HG03442 (cell line): ENCODE data around the gene ATXN7L2.

ENCODE experiments used
- ATAC-seq: cut with Tn5 transposase; IDR thresholded peaks from one replicate; pipeline ENCODE4 v1.9.1; 2021; ENCODE audit warnings: mild to moderate bottlenecking, moderate library complexity; ENCODE audit not compliant: unreplicated experiment

Gene ATXN7L2

GRCh38 chr1:109498161-109498801 is 14.6 kb downstream of the ATXN7L2 start:
- no peak for ATAC-seq

DNA sequence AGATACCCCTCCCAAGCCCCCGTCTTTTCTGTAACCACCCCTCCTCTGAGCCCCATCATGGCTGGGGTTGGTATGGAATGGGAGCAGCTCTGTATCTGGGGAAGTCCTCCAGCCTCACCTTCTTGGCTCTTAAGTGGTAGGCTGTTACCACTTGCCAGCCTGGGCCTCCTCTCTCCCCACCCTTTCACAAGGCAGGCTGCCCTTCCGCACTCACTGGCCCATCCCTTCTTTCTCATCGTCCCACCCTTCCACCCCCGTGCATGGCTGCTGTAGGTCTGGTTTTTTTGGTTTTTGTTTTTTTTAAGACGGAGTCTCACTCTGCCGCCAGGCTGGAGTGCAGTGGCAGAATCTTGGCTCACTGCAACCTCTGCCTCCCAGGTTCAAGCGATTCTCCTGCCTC is 15.4 kb downstream of the ATXN7L2 start:
- no peak for ATAC-seq

DNA sequence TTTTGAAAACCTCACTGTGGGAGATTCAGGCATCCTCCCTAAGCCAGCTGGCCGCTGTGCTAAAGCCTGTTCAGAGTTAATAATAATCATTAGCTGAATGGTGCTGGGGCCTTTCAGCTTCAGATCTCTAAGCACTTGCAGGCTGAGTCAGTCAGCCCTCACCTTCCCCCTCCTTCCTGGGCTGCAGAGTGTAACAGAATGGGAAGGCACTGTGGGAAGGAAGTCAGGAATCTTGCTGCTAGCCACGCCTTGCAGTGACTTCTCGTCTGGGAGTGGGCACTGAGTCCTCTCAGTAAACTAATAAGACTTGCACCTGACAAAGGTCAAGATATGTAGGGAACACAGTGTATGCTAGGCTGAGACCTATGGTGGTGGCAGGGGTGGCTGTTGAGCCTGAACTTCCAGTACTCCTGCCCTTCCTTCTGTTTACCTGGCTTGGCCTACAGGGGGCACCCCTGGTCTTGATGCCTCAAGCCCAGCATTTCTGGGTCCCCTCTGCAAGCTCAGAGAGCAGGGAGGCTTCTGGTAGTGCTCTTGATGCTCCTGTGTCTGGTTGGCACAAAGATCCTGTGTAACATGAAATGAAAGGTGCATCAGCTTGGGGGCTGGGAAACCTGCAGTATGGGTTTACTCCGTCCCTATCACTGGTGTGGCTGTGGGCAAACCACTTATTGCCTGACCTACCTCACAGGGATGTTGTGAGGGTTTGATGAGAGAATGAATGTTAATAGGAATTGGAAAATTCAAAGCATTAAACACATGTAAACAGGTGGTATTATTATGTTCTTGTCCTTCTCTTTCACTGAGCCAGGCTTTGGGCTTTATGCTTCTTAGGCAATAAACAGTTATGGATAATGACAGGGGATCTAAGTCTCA is 16.2 kb downstream of the ATXN7L2 start:
- ATAC-seq: no peak

DNA sequence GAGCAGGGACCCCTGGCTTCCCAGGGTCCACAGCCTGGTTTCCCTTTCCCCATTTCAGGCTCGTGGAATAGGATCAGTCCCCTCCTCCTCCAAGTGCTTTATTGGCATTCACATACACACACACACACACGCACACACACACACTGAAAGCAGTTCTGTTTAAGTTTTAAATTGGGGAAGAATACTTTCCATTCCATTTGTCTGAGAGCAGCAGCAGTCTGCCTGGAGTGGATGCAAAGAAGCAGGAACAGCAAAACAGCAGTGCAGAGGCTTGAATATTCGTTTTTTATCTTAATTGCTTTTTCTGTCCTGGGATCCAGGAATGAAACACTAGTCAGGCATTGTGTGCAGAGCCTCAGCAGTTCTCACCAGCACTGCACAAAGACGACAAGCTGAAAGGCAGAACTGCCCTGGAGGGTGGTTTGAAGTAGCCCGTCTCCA is 17.3 kb downstream of the ATXN7L2 start:
- ATAC-seq: no peak

DNA sequence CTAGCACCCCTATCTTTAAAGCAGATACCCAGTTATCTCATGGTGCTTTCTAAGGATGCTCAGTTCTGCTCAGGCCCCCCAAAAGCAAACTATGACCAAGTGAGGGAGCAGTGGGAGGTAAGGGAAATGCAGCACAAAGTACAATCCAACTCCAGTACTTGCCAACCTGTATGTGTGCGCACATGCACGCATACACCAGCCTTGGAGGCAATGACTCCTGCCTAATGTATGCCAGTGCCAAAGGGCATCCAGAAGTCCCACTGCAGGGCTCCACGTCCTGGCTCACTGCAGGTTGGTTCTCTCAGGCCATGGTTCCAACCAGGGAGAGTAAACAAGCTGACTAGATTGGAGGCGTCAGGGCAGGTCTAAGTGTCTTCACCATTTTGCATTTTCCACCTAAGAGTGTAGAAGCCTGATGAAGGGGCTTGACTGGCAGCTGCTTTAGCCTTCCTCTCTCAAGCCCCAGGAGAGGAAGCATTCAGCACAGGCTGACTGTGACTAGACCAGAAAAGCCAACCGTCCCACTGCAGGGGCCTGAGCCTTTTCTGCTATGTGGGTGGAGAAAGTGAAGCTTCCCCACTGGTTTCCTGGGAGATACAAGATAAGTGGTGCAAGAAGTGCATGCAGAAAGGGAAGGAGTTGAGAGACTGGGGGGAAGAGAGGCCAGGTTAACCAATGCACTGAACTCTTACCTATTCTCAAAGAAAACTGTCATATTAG is 18.1 kb downstream of the ATXN7L2 start:
- ATAC-seq: no peak

- no peak for ATAC-seq
Observed at GRCh38 chr1:109502364-109502851, 18.7 kb downstream of the ATXN7L2 start.

GRCh38 chr1:109503935-109504334 is 20.2 kb downstream of the ATXN7L2 start:
- no peak for ATAC-seq

DNA sequence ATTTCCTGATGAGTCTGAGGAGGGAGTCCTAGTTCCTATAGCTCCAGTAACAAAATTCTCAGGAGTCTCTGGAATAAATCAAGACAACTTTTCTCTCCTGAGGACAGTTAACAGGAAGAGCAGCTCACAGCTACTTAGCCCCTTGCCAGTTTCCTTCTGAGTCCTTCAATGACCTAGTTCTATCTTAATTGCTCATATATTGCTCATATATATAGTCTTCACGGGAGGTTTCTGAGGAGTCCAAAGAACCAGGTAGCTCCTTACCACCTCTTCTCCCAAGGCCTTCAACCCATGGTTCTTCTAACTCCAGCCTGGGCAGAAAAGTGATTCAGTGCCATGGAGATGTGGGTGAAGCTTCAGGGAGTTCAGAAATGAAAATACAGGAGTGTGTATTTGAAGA is 21.3 kb downstream of the ATXN7L2 start:
- ATAC-seq: no peak

DNA sequence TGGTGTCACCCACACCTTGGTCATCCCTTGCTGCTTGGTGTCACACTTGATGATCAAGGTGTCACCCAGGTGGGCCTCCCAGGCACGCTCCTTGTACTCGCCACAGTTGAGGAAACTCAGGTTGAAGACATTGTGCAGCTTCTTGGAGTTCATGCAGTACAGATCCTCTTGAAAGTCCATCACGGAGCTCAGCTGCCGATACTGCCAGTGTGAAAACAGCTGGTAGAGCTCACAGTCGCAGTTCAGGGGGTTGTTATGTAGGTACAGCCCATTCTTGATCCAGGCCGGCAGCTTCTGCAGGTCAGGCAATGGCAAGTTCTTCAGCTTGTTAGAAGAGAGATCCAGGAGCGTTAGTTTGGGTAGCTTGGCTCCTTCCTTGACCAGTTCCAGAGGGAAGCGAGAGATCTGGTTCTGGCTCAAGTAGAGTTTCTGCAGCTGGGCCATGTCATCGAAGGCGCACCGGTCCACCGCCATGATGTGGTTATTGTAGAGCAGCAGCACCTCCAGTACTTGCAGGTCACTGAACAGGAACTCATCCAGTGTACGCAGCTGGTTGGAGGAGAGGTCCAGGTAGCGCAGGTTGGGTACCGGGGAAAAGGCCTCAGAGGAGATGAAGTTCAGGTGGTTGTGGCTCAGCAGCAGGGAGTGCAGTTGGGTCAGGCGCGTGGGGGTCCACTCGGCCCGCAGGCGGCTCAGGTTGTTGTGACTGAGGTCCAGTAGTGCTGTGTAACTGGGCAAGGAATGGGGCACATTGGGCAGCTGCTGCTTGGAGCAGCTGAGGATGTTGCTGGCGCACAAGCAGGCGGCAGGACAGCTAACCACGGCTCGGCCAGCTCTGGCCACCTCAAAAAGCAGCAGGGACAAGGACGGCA is 24.5 kb downstream of the ATXN7L2 start:
- ATAC-seq: no peak

DNA sequence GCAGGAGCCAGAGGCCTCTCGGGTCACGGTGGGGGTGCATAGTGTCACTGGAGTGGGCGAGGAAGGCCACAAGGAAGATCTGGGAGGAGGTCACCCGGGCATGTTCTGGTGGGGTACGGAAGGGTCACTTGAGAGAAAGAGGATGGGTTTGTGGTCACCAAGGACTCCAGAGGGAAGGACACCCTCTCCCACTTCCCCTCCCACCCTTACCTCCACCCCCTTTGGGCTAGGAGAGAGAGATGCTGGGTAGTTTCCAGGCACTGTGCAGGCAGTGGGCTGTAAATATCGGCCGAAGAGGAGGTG is 25.1 kb downstream of the ATXN7L2 start:
- no peak for ATAC-seq

DNA sequence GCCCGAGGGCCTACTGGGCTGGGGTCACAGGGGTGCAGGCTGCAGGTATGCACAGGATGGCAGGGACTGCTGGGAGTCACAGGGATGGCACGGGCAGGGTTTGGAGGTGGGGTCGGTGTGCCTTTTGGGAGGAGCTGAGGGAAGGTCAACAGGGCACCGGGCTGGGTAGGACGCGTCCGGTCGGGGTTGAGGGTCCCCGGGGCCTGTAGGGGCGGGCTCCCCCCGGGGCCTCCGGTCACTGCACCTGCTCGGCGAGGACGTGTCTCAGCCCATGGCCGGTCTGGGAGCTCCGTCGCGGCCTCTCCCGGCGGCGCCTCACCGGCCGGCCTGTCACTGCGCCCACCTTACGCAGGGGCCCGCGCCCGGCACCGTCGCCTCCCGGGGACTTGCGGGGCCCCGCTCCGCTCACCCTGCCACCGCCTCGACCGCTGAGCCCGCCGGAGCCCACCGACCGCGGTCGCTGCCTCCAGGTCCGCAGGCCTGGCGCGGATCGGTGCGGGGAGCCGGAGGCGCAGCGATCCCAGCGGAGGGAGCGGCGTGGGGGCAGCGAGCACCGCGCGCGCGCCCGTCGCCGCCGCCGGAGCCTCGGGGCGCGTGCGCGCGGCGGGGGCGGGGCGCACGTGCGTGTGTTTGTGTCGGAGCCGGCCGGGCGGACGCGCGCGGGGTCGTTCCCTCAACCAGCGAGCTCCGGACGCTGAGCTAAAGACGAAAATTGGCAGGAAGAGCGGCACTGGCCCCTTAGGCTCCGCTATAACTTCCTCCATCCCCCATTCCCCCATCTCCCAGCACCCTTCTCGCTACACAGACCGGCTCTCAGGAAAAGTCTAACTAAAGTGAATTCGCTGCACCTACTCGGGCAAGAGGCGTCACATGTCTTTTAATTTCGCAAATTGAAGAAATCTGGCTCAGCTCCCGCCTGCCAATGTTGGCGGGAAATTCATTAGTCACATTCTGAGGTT is 25.8 kb downstream of the ATXN7L2 start, which contains the start of gene AMIGO1:
Gene AMIGO1, minus strand, starts transcription at position 552 of the 959 bp plus-strand sequence. CDS start 815 bp downstream, outside the sequence.
- ATAC-seq: peak; percentile 43

- ATAC-seq: no peak
Observed at GRCh38 chr1:109513110-109513710, 29.5 kb downstream of the ATXN7L2 start.

GRCh38 chr1:109514846-109515245 is 31.1 kb downstream of the ATXN7L2 start:
- ATAC-seq: no peak

GRCh38 chr1:109516872-109517271 is 33.2 kb downstream of the ATXN7L2 start:
- ATAC-seq: no peak

- no peak for ATAC-seq
Observed at GRCh38 chr1:109517337-109517736, 33.6 kb downstream of the ATXN7L2 start.

DNA sequence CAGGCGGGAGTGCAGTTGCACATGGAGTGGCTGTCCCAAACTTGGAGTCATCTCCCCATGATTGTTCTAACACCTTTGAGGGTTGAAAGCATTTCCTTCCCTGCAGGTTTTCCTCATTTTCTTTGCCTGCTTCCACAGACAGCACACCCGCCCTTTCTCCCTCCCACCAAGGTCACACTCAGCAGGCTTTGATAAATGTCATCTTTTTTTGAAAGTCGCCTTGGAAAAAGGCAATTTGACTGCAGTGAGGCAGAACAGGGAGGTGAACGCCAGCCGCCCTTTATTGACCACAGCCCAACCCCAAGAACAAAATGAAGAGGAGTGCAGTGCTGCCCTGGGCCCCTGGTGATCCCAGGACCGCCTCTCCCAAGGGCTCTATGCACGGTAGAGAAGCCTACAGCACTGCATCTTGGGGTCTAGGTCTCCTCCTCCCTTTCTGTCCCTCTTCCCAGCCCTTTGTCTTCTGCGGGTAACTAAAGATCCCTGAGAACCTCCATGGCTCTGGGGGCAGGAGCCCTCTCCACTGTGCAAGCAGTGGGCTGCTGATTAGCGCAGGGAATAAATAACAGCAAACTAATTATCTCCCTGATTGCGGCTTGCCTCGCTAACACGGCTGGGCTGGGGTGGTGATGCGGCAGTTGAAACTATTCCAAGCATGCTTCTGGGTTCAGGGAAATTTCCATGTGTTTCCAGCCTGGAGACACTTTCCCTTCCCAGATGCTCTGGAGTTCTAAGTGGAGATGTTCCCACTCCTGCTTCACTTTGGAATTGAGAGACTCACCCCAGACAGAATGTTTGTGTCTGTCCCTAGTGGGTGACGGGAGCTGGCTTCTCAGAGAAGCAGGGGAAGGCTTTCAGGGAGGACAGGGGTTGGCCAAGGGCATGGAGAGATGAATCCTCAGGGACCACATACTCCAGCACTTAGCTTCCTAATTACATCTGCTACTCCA is 37.6 kb downstream of the ATXN7L2 start:
- ATAC-seq: no peak

- ATAC-seq: no peak
Observed at GRCh38 chr1:109522026-109522425, 38.3 kb downstream of the ATXN7L2 start.

DNA sequence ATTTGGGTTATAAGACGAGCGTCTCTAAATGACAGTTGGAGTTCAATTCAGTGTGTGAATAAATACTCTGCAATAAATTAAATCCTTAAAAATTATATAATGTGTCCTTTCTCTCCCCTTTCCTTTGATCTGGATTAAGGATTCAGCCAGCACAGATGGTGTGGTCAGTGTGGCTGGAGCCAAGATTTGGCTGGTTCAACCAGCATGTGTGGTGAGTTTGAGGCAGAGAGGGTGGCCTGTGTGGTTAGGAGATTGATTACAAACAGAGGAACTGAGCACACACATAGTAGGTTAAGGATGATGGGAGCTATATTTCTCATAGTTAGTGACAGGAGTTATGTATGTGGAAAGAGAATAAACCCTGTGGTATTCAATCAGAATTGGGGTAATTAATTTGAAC is 40.0 kb downstream of the ATXN7L2 start:
- ATAC-seq: no peak
